AG04449 (cell line): ENCODE results near the gene SLC24A4.

Experiments used
- CTCF ChIA-PET: fragments of 350-600 bp; formaldehyde crosslinking; extraction: SDS; loops from one replicate; lab custom pipeline; 2021; ENCODE audit warnings: antibody characterized with exemption; lab: Yijun Ruan, JAX
- POLR2A ChIA-PET: fragments of 400-600, 350-600 bp; formaldehyde crosslinking; extraction: SDS; loops from one replicate; lab custom pipeline; 2020; ENCODE audit warnings: antibody characterized with exemption, inconsistent platforms; lab: Yijun Ruan, JAX
- DNase-seq: peaks from one replicate; pipeline ENCODE4 v3.0.0-alpha.2; 2010; ENCODE audit warnings: low read depth, low spot score
- H3K4me3 ChIP-seq: 2 replicates; pipeline ENCODE4 v1.5.1; 2011; ENCODE audit warnings: low read depth, mild to moderate bottlenecking, control low read depth, low read length
- TF ChIP-seq, protein P1 (sequence below): IDR thresholded peaks from one replicate; pipeline ENCODE4 v1.5.1; 2011; ENCODE audit warnings: mild to moderate bottlenecking, moderate library complexity, low read length, control low read depth, inconsistent platforms; ENCODE audit not compliant: insufficient read depth; ENCODE audit errors: missing control alignments

The SLC24A4 gene

DNA sequence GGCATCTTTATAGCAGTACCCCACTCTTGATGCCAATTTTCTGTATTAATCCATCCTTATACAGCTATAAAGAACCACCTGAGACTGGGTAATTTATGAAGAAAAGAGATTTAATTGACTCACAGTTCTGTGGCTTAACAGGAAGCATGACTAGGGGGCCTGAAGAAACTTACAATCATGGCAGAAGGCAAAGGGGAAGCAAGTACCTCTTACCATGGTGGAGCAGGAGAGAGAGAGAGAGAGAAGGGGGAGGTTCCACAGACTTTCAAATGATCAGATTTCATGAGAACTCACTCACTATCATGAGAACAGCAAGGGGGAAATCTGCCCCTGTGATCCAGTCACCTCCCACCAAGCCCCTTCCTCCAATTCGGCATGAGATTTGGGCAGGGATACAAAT, 84.4 kb downstream of the SLC24A4 start:
- DNase-seq: no peak
- TF ChIP-seq, protein P1, sequence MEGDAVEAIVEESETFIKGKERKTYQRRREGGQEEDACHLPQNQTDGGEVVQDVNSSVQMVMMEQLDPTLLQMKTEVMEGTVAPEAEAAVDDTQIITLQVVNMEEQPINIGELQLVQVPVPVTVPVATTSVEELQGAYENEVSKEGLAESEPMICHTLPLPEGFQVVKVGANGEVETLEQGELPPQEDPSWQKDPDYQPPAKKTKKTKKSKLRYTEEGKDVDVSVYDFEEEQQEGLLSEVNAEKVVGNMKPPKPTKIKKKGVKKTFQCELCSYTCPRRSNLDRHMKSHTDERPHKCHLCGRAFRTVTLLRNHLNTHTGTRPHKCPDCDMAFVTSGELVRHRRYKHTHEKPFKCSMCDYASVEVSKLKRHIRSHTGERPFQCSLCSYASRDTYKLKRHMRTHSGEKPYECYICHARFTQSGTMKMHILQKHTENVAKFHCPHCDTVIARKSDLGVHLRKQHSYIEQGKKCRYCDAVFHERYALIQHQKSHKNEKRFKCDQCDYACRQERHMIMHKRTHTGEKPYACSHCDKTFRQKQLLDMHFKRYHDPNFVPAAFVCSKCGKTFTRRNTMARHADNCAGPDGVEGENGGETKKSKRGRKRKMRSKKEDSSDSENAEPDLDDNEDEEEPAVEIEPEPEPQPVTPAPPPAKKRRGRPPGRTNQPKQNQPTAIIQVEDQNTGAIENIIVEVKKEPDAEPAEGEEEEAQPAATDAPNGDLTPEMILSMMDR: no peak
- ChIA-PET POLR2A (no interaction called here), CTCF (no interaction called here)
- no peak overlapping the region for H3K4me3 ChIP-seq

DNA sequence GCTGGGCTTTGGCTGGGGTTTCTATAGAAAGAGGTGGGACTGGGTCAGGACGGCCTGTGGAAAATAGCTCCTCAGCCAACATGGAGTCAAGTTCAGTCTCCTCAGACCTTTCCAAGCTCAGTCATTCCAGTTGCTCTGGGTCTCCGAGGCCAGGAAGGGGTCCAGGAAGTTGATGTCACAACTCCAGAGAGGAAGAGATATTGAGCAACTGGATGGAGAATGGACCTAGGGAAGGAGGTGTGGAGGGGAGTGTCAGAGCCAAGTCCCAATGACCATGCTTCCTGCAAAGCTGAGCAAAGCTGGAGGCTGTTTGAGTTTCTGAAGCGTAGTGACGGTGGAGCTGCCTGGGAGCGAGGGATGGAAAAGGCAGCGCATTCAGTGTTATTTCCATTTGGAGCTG, 86.1 kb downstream of the SLC24A4 start:
- DNase-seq: no peak
- CTCF ChIA-PET: interaction anchor here (0.8 to 1.8 kb wide), 2 partner anchors 11 to 302 kb away, joined by 3 read pairs; no protein-coding TSS in a partner anchor
- TF ChIP-seq, protein P1: no peak
- POLR2A ChIA-PET: no interaction called here
- no peak overlapping the region for H3K4me3 ChIP-seq

DNA sequence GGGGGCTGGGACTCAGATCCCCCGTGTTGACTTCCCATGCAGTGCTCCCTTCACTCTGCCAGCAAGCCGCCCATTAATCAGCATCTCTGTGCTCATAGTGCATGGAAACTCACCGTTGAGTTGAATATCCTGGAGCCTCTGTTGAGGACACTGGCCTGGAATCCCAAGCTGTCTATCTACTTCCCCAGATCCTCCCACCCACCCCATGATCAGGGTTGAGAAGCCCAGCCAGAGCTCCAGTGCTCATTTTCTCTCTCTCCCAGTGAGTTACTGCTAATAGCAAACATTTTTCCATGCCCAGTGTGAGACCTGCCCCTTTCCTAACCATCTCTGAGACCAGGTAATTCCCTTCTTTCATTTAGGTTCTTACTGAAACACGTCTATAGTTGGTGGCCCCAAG, 88.2 kb downstream of the SLC24A4 start:
- no peak for DNase-seq
- ChIA-PET POLR2A (no interaction called here), CTCF (no interaction called here)
- TF ChIP-seq, protein P1: no peak
- no peak overlapping the region for H3K4me3 ChIP-seq

DNA sequence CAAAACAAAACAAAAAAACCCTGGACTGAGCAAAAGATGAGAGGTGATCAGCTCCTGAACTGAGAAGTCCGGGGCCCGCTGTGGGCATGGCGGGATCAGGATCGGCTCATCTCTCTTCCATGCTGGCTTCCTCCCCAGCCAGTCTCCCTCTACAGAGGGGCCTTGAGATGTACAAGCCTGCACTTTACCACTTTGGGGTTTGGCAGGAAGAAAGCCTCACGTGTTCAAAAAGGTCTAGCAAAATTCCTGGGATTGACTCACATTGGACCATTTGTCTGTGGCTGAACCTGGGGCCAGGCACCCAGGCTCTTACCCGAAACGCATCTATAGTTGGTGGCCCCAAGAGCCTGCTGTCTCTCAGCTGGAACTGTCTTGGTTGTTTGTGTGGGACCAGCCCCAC, 89.0 kb downstream of the SLC24A4 start:
- ChIA-PET CTCF (no interaction called here), POLR2A (no interaction called here)

DNA sequence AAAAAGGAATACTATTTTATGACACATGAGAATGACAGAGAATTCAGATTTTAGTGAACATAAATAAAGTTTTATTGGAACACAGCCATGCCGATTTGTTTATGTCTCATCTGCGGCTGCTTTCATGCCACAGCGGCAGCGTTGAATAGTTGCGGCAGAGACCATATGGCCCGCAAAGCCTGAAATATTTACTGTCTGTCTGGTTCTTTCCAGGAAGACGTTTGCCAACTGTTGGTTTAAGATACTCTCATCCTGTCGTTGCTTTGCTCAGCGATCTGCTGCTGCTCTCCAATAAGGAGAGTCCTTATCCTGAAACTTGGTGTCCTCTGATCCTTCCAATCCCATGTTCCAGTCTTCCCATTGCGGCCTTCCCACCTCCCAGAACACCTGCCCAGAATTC, 89.9 kb downstream of the SLC24A4 start:
- no peak for DNase-seq
- POLR2A ChIA-PET: no interaction called here
- CTCF ChIA-PET: no interaction called here
- H3K4me3 ChIP-seq: no peak overlapping the region
- TF ChIP-seq, protein P1: no peak

More for the DNA sequence above, 89.0 kb downstream of the SLC24A4 start:
- TF ChIP-seq, protein P1: no peak
- H3K4me3 ChIP-seq: no peak overlapping the region
- no peak for DNase-seq

DNA sequence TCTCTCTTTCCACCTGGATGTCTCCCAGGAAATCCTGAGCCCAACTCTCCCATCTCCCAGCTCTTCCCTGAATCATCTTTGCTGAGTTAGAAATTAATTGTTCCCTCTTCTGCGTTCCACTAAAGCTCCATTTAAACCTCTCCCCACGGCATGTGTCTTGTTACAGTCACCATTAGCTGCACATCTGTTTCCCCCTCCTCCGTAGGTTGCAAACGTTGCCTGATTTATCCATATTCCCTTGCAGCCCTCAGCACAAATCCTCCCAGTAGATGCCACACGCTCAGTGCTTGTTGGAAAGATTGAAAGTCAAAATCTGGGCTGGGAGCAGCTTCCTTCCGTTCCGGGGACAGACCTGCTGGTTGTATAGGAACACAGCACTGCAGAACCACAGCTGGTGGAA, 90.4 kb downstream of the SLC24A4 start:
- DNase-seq: no peak
- TF ChIP-seq, protein P1: no peak
- ChIA-PET POLR2A (no interaction called here), CTCF (no interaction called here)
- no peak overlapping the region for H3K4me3 ChIP-seq
